Stimulated activated CD8-positive, alpha-beta memory T cell treated with anti-CD3 and anti-CD28 coated beads, Interleukin-7, amount 100 ng/mL, for 4 hours (primary cell): Measurements from ENCODE around the gene CAPN9.
"Not testable (repeated sequence)": the region's sequence is repeated elsewhere in the genome, so short reads cannot be mapped to it uniquely, and the experiment has no call there.

ENCODE experiments used
- DNase-seq, 2 donors: peaks; one replicate each; pipeline ENCODE4 v3.0.0-alpha.2; 2020; ENCODE audit warnings: low read depth in 2 of 2

The CAPN9 gene

DNA sequence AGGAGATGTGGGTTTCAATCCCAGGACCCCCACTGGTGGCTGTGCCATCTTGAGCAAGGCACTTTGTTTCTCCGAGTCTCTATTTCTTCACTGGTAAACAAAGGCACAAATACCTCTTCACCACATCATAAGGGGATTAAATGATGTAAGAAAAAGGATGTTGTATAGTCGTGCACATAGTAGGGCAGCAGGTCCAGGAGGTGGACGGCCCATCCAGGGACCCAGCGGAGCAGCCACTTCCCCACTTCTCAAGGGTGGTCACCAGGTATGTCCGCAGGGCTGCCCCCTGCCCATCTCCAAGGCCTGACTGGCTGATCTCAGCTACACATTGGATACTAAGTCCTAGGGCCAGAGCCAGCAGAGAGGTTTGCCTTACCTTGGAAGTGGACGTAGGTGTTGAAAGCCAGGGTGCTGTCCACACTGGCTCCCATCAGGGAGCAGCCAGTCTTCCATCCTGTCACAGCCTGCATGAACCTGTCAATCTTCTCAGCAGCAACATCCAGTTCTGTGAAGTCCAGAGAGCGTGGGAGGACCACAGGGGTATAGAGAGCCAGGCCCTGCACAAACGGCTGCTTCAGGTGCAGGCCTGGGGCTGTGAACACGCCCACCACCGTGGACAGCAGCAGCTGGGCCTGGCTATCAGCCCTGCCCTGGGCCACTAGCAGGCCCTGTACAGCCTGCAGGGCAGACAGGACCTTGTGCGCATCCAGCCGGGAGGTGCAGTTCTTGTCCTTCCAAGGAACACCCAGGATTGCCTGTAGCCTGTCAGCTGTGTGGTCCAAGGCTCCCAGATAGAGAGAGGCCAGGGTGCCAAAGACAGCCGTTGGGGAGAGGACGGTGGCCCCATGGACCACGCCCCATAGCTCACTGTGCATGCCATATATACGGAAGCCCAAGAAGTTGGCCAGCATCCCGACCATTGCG is 37.3 kb upstream of the CAPN9 start:
- no peak for DNase-seq

DNA sequence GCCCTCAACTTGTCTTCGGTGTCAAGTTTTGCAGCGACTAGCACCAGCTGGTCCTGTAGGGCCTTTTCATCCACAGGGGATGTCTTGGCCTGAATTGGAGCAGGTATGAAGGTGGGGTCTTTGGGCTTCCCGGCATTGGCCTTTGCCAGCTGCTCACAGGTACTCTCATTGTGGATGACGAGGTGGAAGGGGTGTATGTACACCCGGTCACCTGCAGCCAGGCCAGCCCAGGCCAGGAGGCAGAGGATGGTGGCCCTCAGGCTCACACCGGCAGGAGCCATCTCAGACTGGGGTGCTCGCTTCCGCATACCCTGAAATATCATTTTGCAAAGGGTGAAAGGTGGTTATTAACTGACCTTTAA is 36.7 kb upstream of the CAPN9 start:
- DNase-seq: no peak

DNA sequence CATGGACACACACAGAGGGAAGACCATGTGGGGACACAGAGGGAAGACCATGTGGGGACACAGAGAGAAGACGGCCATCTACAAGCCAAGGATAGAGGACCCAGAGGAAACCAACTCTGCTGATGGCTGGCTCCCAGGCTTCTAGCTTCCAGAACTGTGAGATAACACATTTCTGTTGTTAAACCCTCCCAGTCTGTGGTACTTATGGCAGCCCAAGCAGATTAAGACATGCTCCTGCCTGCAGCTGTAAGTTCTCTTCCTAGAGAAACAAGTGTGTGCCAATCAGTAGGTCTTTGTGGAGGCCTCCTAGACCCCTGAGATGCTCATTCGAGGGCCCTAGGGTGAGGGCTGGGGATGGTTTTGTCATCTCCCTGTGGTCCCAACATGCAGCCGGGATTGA is 35.9 kb upstream of the CAPN9 start:
- DNase-seq: no peak

DNA sequence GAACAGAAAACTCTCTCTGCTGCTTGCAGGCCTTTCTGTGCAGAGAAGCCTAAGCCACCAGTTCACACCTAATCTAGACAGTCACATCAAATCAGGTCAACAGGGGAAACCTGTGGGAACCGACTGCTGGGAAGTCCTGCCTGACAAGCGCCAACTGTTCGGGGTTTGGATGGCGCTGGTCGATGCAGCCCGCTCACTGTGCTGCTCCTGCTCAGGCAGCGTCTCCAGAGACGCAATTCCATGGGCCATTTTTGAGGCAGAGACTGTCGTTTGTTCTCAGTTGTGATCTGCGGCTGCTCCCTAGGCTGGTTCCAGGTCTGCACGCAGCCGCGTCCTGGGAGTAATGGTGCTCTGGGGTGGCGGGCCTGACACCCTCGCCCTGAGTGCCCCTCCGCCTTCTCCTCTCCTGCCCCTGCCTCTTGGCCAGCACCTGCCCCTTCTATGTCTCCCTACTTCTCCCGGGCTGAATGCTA is 34.7 kb upstream of the CAPN9 start:
- DNase-seq: no peak

DNA sequence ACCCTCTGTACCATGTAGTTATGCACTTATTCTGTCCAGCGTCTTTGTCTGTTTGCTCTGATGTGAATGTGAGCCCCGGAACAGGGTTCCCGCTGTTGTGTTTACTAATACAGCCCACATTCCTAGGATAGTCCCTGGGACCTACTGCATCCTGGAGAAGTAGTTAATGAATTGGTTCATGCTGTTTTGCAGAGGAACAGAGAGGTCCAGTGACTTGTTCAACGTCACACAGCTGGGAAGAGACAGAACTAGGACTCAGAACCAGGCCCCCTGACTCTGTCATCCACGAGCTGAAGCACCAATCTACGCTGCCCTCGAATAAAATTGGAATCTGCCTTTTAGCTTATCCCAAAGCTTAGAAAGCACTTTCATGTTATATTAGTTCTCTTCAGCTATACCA is 34.0 kb upstream of the CAPN9 start:
- no peak for DNase-seq

DNA sequence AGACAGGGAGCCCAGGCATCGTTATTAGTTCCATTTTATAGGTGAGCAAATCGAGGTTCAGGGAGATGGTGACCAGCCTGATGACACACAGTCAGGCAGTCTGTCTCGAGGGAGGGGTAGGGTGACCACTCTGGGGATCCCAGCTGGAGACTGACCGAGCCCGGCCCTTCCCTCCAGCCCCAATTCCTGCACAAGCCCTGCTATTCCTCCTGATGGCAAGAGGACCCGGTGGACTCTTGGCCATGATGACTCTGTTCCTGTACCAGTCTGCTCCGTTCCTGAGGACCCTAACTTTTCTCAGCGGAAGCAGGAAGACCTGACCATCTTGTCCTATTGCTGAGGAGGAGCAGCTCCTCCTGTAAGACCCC is 33.7 kb upstream of the CAPN9 start:
- no peak for DNase-seq

DNA sequence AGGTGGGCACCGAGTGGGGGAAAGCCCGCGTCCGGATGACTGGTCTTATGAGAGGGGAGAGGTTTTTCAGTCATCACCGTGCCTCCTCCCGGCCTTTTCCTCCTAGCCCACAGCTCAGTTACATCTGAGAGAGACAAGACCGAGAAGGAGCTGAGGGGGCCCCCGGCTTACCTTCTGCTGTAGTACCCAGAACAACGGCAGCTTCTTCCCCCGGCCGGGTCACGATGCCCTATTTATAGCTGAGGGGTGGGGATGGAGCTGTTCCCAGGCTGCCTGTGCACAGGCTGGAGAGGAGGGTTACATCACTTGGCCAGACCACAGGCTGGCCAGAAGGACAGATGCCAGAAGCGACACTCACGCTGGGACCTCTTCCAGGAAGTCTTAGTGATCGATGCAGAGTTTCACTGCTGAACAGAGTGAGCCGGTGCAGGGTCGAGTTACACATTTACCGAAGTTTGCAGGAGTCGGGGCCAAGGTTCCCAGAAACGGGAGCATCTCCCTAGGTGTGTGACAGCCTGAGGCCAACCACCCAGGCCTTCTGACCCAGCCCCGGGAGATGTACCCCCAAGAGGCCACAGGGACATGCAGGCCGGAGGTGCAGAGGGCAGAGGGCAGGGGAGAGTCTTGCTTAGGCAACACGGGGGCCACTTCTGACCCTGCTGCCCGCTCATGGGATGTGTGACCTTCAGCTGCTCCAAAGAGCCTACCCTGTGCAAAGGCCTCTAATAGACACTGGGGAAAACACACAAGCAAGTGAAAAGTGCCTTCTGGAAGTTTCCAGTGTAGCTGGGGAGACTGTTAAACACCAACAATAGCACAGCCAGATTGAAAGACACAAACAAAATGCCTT is 33.0 kb upstream of the CAPN9 start, which contains the start of gene AGT:
AGT (minus strand) TSS at position 208 of the 850 bp plus-strand sequence. CDS start 3,299 bp downstream, outside the sequence.
- no peak for DNase-seq

DNA sequence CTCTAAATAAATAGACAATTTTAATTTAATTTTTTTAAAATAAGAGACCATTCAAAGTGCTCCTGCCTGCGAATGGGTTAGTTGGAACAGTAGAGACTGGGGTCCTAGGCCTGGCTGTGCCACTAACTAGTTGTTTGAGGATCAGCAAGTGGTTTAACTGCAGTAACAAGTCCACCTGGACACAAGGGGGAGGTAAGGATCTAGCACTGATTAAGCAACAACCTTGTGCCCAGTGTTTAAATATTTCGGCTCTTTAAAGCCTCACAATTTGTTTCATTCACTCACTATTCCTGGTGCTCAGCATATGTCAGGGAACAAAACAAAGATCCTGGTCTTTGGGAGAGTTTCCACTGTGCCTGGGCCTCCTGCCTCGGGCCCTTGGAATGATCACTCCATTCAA is 31.7 kb upstream of the CAPN9 start:
- DNase-seq: no peak

DNA sequence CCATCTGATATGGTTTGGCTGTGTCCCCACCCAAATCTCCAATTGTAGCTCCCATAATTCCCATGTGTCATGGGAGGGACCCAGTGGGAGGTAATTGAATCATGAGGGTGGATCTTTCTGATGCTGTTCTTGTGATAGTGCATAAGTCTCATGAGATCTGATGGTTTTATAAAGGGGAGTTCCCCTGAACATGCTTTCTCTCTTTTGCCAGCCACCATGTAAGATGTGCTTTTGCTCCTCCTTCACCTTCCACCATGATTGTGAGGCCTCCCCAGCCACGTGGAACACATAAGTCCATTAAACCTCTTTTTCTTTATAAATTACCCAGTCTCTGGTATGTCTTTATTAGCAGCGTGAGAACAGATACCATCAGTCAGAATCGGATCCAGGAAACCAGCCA is 30.7 kb upstream of the CAPN9 start:
- not testable (repeated sequence) for DNase-seq

DNA sequence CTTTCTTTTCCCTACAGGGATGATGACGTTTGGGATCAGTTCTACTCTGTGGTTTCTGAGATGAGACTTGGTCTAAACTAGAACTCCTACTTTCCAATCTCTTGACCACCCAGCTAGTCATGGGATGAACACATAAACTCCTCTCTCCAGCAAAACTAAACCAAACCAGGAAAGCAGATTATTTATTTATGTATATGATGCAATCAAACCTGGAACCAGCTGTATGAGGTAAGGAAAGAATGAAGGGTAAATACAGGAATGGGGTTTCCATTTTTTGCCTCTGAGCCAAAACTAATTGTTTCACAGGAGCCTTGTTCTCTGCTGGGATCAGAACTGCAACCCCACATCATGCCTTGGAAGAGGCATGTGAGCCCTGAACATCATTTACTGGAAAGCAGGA is 29.9 kb upstream of the CAPN9 start:
- no peak for DNase-seq

DNA sequence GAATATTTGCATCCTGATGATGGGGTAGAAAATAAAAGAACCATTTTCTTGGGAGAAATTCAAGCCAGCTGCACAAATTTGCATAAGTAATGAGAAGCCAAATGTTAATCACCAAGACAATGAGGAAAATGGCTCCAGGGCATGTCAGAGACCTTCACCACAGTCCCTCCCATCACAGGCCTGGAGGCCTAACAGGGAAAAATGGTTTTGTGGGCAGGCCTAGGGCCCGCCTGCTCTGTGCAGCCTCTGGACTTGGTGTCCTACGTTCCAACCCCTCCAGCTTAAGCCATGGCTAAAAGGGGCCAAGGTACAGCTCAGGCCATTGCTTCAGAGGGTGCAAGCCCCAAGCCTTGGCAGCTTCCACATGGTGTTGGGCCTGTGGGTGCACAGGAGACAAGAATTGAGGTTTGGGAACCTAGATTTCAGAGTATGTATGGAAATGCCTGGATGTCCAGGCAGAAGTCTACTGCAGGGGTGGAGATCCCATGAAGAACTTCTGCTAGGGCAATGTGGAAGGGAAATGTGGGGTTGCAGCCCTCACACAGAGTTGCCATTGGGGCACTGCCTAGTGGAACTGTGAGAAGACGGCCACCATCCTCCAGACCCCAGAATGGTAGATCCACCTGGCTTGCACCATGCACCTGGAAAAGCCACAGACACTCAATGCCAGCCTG is 25.2 kb upstream of the CAPN9 start:
- not testable (repeated sequence) for DNase-seq

DNA sequence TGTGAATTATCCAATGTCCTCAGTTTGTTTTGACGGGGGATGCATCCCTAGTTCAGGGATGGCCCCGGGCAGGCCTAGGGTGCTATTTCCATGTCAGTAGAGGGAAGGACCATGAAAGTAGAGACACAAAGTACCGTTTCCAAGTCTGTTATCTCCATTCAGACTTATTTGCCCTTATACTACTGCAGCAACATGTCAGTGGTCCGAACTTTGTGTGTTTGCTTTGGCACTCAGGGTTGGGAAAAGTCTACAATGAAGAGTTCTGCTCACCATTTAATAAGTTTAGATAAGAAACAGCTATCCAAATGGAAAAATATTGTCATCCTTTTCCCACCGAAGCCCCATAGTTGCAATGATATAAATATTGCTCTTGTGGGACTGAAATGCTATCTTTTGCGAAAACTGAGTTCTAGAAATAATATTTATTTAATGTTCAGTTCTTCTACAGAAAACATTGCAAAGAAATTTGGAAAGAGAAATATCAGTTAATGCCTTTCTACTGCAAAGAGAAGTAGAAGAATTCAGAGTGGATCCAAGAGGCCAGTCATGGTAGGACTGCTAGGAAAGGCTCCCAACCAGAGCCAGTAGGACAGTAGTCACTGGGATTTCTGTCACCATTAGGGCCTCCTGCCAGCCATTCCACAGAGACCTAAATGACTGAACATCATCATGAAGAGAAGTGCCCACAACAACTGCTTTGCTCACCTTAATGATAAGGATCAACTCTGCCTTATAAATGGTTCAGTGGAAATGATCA is 21.8 kb upstream of the CAPN9 start:
- DNase-seq: no peak

DNA sequence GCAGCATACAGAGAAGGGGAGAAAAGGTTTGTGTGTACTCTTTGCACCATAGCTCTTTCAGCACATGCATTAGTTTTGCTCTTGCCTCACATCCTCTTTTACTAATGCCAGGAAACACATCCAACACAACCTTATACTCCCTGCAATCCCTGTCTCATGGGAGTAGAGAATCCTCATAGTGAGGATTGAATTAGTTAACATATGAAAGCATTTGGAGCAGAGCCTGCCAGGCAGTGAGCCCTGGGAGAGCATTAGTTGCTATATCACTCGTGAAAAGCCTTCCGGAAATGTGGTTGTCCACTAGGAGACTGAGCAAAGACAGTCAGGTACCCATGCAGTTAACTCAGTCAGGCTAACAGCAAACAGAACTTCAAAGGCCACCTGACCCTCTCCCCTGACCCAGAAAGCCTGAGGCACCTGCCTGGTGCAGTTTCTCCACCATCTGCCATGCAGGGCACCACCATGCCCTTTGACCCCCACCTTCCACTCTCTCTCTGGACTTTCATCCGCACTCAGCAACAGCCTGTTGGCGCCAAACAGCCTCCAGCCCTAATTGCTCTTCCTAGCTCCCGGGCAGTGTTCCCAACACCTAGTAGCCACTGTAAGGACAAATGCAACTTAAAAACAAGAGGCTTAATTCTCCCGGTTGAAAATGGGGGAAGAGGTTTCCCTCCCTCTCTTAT is 18.3 kb upstream of the CAPN9 start:
- DNase-seq: no peak

DNA sequence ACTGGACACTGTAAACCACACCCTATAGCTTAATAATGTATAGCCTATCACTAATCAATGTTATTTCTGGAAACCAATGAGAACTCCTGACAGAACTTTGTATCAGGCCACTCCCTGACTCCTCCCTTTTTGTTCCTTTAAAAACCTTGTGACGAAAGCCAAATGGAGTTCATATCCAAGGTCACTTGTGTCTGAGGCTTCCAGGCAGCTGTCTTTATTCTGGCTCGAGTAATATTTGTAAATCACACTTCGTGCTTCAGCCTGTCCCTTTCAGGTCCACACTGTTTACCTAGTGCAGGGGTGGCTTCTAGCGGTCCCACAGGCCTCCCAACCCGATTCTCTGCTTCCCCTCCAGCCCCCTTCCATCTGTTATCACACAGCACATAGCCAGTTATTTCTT is 16.2 kb upstream of the CAPN9 start:
- DNase-seq: no peak

DNA sequence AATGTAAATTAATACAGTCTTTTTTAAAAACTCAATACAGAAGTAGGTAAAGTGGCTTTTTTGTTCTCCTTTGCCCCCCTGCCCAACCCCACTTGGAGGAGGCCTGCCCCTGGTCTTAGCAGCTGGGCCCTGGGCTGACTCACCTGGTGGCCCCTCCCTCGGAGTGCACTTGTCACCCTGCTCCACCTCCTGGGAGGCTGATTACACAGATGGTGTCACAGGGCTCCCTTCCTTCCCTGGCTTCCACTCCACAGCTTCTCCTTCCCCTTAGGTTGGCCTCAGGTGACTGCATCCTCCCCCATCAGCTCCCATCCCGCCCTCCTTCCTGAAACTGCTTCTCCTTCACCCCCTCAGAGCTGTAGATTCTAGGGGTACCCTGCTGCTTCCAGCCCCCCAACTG is 11.7 kb upstream of the CAPN9 start:
- no peak for DNase-seq

DNA sequence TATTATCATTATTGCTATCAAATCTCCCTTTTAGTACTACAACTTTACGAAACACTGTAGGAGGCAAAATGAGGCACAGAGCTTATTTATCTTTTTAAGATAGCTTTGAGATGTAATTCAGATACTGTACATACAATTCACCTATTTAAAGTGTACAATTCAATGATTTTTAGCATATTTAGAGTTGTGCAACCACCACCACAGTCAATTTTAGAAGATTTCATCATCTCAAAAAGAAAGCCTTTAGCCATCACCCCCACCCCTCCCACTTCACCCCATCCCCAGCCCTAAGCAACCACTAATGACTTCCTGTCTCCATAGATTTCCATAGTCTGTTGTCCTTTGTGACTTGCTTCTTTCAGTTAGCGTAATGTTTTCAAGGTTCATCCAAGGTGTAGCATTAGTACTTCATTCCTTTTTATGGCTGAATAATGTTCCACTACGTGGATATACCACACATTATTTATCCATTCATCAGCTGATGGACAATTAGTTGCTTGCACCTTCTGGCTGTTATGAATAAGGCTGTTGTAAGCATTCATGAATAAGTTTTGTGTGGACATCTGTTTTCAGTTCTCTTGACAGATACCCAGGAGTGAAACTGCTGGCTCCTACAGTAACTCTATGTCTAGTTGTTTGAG is 9.4 kb upstream of the CAPN9 start:
- DNase-seq: no peak

DNA sequence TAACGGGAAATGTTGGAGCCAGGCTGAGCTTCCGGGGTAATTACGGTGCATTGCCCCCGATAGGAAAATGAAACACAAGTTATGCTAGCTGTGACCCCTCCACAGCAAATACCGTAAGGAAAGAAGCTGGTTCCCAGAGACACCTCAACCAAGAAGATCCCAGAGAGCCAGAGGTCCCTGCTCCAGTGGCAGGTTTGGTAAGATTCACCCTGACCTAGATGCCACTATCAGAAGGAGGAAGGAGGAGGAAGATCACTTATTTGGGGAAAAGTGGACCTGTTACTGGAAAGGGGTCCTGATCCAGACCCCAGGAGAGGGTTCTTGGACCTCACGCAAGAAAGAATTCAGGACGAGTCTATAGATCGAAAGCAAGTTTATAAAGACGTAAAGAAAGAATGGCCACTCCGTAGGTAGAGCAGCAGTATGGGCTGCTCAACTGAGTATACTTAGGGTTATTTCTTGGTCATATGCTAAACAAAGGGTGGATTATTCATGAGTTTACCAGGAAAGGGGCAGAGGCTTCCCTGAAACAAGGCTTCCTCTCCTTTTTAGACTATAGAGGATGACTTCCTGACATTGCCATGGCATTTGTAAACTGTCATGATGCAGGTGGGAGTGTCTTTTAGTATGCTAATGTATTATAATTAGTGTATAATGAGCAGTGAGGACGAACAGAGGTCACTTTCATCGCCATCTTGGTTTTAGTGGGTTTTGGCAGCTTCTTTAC is 7.5 kb upstream of the CAPN9 start:
- no peak for DNase-seq

DNA sequence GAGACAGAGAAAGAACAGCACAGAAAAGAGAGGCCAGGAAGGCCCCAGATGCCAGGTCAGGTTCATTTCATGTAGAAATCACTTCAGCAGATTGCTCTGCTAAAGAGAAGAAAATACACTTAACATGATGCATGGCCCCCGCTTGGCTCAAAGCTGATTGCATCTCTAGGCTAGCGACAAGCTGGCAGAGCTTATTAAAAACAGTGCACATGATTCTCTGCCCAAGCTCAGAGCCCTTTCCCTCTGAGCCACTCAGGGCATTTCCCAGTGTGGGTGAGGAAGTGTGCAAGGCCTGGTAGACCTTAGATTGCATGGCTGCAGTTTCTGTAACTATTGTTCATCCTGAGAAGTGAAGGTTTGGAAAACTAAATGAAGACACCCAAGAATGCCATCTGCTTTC is 3.3 kb upstream of the CAPN9 start:
- no peak for DNase-seq

DNA sequence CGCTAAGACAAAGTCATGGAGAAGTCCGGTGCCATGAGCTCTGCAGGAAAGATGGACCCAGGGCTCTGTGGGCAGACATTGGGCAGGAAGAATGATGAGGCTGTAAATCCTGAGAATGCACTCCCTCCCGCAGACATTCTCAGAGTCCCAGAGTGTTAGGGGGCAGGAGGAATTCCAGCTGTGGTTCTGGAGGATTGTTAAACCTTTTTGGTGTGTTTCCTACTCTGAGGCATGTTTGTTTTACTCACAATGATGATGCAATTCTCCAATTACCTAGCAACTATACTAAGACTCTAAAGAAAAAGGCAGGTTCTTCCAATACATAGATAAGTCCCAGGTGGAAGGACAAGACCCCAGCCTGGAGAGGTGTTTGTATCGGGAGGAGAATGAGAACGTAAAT is 2.8 kb upstream of the CAPN9 start:
- no peak for DNase-seq

DNA sequence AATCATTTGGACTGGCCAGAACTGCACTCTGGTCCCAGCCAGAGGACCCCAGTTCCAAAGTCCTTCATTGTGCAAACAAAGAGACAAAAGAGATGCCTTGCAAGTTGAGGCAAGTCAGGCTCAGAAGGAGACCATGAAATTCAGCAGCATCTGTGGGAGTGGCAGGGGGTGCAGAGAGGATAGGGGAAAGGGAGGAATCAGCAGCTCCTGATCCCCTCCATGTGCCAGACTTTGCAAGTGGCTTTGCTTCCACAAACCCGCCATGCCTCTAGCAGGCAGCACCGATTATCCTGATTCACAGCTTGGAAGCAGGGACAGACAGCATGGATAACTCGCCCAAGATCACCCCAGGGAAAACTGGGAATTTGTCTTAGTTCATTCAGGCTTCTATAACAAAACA is 2.1 kb upstream of the CAPN9 start:
- no peak for DNase-seq
